Measurements from ENCODE around the gene ADAM11.

DNA sequence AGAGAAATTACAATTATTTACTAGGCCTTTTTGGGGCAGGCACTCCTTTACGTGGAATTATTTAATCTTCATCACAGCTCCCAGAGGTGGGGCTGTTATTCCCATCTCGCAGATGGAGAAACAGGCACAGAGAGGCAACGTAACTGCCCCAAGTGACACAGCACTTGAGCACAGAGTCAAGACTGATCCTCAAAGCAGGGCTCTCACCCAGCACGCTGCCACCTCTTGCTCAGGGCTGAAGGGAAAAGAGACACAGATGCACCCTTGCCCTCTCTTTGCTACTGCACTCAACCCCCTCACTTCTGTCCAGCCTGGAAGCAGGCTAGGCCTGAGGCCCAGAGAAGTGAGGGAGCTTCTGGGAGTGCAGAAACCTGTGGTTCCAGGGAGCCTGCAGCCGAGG lies 4.4 kb downstream of the ADAM11 start:
- TF ChIP-seq, protein P1, sequence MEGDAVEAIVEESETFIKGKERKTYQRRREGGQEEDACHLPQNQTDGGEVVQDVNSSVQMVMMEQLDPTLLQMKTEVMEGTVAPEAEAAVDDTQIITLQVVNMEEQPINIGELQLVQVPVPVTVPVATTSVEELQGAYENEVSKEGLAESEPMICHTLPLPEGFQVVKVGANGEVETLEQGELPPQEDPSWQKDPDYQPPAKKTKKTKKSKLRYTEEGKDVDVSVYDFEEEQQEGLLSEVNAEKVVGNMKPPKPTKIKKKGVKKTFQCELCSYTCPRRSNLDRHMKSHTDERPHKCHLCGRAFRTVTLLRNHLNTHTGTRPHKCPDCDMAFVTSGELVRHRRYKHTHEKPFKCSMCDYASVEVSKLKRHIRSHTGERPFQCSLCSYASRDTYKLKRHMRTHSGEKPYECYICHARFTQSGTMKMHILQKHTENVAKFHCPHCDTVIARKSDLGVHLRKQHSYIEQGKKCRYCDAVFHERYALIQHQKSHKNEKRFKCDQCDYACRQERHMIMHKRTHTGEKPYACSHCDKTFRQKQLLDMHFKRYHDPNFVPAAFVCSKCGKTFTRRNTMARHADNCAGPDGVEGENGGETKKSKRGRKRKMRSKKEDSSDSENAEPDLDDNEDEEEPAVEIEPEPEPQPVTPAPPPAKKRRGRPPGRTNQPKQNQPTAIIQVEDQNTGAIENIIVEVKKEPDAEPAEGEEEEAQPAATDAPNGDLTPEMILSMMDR (conservative IDR thresholded peaks at IDR 0.05) = no peak
- no peak for TF ChIP-seq EZH2 (IDR thresholded peaks at IDR 0.05; ENCODE audit: low read depth)

All from PC-9 (cell line).